Sigmoid colon (tissue), 7 donors: Measurements from ENCODE around the gene MRPL20. TPM values are rescaled to one million over a fixed set of nuclear protein-coding genes. Genes with fewer than 3 reads are reported as not detected.

Experiments used
- DNase-seq: peaks from one replicate; pipeline ENCODE4 v3.0.0-alpha.2; 2019
- H3K27ac ChIP-seq, 4 donors: fragments of 200-600 bp; sonication (generic); one replicate each; pipeline ENCODE4 v1.5.1; 2016 to 2019; ENCODE audit warnings: mild to moderate bottlenecking in 1 of 4
- H3K27me3 ChIP-seq, 3 donors: fragments of 200-600 bp; sonication (generic); one replicate each; pipeline ENCODE4 v1.5.1; 2019; ENCODE audit warnings: mild to moderate bottlenecking in 1 of 3
- H3K36me3 ChIP-seq, 4 donors: fragments of 200-600 bp; sonication (generic); one replicate each; pipeline ENCODE4 v1.5.1; 2016 to 2019
- H3K4me1 ChIP-seq, 4 donors: fragments of 200-600 bp; sonication (generic); one replicate each; pipeline ENCODE4 v1.5.1; 2017 to 2019
- H3K4me3 ChIP-seq, 4 donors: fragments of 200-600 bp; sonication (generic); one replicate each; pipeline ENCODE4 v1.5.1; 2017 to 2019; ENCODE audit warnings: mild to moderate bottlenecking in 2 of 4, moderate library complexity in 1 of 4
- H3K9me3 ChIP-seq, 4 donors: fragments of 200-600 bp in 3 of 4; sonication (generic) in 3 of 4; one replicate each; pipeline versions ENCODE4 v1.5.1 to v1.6.1; 2013 to 2019
- EP300 ChIP-seq, 4 donors: sonication (generic); formaldehyde crosslinking; IDR thresholded peaks; one replicate each; pipeline ENCODE4 v1.6.1; 2017; ENCODE audit warnings: antibody characterized with exemption in 4 of 4
- POLR2A ChIP-seq, 2 donors: fragments of 450-650 bp; IDR thresholded peaks; one replicate each; pipeline ENCODE4 v1.6.1; 2016; ENCODE audit warnings: antibody characterized with exemption in 2 of 2, mild to moderate bottlenecking in 2 of 2, moderate library complexity in 2 of 2
- POLR2AphosphoS5 ChIP-seq, 4 donors: sonication (generic); formaldehyde crosslinking; IDR thresholded peaks; one replicate each; pipeline ENCODE4 v1.6.1; 2017; ENCODE audit warnings: antibody characterized with exemption in 4 of 4
- WGBS, 2 donors: extraction: QIAGEN DNeasy Blood & Tissue Kit; methylation state at CpG; one replicate each; pipeline ENCODE4 v1.1.7; 2013; 5-methylcytosine and 5-hydroxymethylcytosine counted together
- intact Hi-C: fragments of 100-400 bp; cut with DNase I; formaldehyde crosslinking; loops from one replicate; pipeline ENCODE4 v1.15.1; 2023
- polyA plus RNA-seq, 3 donors: library from polyadenylated mRNA; stranded (reverse); fragments of 200-250 nt; gene quantifications; one replicate each; pipeline ENCODE4 v1.2.3, GENCODE V29; 2013
- total RNA-seq, 4 donors: library from RNA; depleted of rRNA; stranded (reverse); fragments of >200 nt; gene quantifications; one replicate each; pipeline ENCODE4 v1.1.0, GENCODE V29; 2016
- TF ChIP-seq, protein P1 (sequence below), 4 experiments: fragments of 450-650 bp in 3 of 4; fragments of 200-600 bp in 1 of 4; IDR thresholded peaks; one replicate each; pipeline ENCODE4 v1.5.1; 2016 to 2019; ENCODE audit warnings: antibody characterized with exemption in 4 of 4, mild to moderate bottlenecking in 3 of 4, moderate library complexity in 2 of 4
- donor health status: healthy with polysubstance abuse.
- donor health status: Bipolar disorder and iron deficiency.
- donor health status: healthy.

The MRPL20 gene
- total and polyA plus RNA-seq, 7 donors, result 133 to 235 (median 178) TPM

DNA sequence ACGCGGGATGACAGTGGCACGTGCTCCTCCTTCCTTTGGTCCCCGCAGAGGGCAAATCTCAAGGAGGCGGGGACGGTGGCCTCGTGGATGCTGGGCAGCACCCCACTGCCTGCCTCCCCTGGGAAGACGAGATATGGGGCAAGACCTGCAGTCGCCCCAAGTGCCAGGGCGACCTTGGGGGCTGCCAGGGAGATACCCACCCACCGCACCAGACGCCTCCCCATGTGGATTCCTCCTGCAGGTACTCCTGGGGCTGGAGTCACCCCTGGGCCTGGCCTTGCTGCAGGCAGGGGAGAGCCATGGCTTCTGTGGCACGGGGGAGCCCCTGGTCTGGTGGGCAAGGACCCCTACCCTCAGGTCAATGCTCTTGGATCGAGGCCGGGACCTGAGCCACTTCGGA, 26.2 kb downstream of the MRPL20 start:
- intact Hi-C loops, result no loop called here

DNA sequence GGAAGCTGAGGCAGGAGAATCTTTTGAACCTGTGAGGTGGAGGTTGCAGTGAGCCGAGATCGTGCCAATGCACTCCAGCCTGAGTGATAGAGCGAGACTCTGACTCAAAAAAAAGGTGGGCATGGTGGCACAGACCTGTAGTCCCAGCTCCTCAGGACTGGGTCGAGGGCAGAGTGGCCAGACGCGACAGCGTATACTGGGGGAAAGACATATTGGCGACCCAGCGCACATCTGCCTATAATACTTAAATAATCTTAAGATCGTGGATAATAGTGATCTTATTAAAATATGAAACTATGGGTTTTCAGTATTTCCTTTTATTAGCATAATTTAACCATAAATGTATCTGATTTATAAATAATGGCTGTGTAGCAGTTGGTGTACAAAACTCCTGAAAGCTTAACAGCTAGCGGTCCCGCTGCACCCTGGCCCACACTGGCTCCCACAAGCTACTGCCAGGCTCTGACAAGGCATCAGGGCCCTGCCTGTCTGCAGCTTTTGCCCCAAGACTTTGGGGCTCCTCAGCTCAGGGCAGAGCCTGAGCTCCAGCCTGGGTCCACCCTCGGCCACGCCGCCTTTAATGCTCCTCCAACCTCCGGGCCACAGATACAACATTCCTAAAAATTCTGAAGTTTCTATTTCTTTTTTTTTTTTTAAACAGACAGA, 29.4 kb downstream of the MRPL20 start:
- H3K36me3 ChIP-seq, result peaks cover 0 to 18% (median 4%) of the 10 kb centered on the region in 4 donors
- TF ChIP-seq POLR2A (IDR thresholded peaks at IDR 0.05) (no peak), POLR2AphosphoS5 (IDR thresholded peaks at IDR 0.05) (no peak), EP300 (IDR thresholded peaks at IDR 0.05) (no peak)
- TF ChIP-seq, protein P1, sequence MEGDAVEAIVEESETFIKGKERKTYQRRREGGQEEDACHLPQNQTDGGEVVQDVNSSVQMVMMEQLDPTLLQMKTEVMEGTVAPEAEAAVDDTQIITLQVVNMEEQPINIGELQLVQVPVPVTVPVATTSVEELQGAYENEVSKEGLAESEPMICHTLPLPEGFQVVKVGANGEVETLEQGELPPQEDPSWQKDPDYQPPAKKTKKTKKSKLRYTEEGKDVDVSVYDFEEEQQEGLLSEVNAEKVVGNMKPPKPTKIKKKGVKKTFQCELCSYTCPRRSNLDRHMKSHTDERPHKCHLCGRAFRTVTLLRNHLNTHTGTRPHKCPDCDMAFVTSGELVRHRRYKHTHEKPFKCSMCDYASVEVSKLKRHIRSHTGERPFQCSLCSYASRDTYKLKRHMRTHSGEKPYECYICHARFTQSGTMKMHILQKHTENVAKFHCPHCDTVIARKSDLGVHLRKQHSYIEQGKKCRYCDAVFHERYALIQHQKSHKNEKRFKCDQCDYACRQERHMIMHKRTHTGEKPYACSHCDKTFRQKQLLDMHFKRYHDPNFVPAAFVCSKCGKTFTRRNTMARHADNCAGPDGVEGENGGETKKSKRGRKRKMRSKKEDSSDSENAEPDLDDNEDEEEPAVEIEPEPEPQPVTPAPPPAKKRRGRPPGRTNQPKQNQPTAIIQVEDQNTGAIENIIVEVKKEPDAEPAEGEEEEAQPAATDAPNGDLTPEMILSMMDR (IDR thresholded peaks at IDR 0.05), result no peak
- H3K27ac ChIP-seq, result no peak overlapping the region
- no peak for DNase-seq
- H3K4me3 ChIP-seq, result no peak overlapping the region
- H3K27me3 ChIP-seq, result no peaks in the 10 kb centered on the region
- 96% methylated on average over 16 of the region's 16 CpGs for WGBS, 2 donors
- intact Hi-C loops, result no loop called here
- peaks cover 2 to 26% (median 20%) of the 10 kb centered on the region in 4 donors for H3K4me1 ChIP-seq
- no peaks in the 10 kb centered on the region for H3K9me3 ChIP-seq

More for the DNA sequence above, 26.2 kb downstream of the MRPL20 start:
- Histone ChIP-seq H3K27ac (no peak overlapping the region), H3K4me1 (peaks cover 0 to 5% (median 3%) of the 10 kb centered on the region in 4 donors), H3K36me3 (peaks cover 0 to 20% (median 4%) of the 10 kb centered on the region in 4 donors), H3K27me3 (no peaks in the 10 kb centered on the region), H3K4me3 (no peak overlapping the region), H3K9me3 (no peaks in the 10 kb centered on the region)
- 95% methylated on average over 16 of the region's 16 CpGs for WGBS, 2 donors
- TF ChIP-seq, protein P1 (IDR thresholded peaks at IDR 0.05), result no peak
- no peak for TF ChIP-seq POLR2A (IDR thresholded peaks at IDR 0.05)
- TF ChIP-seq POLR2AphosphoS5 (IDR thresholded peaks at IDR 0.05), result no peak
- TF ChIP-seq EP300 (IDR thresholded peaks at IDR 0.05), result no peak
- no peak for DNase-seq

DNA sequence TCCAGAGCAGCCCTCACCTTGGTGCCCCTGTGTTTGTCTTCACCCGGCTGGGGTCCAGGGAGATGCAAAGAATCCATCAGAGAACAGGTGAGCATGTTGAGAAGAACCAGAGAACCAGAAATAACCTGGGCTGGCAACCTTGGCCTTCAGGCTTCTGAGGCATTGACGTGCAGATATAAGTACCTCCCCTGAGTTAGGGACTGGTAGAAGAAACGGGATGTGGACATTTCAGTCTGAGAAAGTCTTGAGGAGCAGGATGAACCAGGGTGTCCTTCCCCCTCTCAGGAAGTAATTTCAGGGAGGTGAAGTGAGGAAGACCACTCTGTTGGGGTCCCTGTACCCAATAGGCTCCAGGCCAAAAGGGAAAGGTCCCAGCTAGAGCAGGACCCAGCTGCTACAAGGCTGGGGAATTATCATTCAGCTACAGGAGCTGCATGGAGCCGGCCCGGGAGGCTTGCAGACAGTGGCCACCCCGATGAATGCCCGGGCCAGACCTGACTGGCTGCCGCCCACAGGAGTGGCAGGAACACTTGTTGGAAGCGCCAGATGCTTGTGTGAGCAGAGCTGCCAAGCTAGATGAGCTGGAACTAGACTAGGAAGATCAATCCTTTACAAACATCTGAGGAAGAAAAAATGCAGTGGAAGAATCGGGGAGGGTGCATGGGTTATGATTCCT, 30.4 kb downstream of the MRPL20 start:
- DNase-seq, result no peak
- Histone ChIP-seq H3K4me3 (no peak overlapping the region), H3K36me3 (peaks cover 0 to 20% (median 4%) of the 10 kb centered on the region in 4 donors), H3K9me3 (no peaks in the 10 kb centered on the region), H3K27ac (peak overlapping the region in 2 of 4 donors; percentile 92 to 96), H3K4me1 (peaks cover 2 to 35% (median 30%) of the 10 kb centered on the region in 4 donors), H3K27me3 (no peaks in the 10 kb centered on the region)
- intact Hi-C loops, result no loop called here
- 92% methylated on average over 10 of the region's 10 CpGs for WGBS, 2 donors
- TF ChIP-seq, protein P1 (IDR thresholded peaks at IDR 0.05), result no peak
- no peak for TF ChIP-seq POLR2A (IDR thresholded peaks at IDR 0.05)
- no peak for TF ChIP-seq POLR2AphosphoS5 (IDR thresholded peaks at IDR 0.05)
- no peak for TF ChIP-seq EP300 (IDR thresholded peaks at IDR 0.05)

DNA sequence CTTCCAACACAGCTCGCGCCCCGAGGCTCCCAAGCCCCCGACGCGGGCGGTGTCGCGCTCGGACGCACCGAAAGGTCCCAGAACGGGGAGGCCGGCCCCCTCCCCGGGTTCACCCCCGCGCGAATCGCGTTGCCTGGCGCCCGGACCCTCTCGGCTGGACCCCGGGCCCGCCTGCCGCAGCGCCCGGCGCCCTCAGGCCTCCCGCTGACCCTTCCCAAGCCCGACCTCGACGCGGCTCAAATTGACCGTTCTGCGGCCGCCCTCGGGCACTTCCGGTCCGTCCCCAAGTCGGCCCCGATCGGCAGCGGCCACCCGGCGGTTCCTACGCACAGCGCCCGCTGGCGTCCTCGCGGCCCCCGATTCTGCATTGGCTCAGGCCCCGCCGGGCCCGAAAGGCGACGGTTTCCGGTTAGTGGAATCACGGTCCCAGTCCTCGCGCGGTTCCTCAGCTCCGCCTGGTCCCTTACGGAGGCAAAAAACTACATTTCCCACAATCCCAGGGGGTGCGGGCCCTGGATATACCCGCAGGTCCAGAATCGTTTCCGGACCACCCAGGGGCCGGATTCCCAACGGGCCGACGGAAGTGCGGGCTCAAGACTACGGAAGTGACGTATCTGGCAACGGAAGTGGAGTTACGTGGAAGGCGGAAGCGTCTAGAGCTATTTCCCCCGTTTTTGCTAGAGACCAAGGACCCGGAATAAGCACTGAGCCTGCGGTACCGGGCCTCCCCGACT, 32.0 kb downstream of the MRPL20 start, which contains the start of gene AURKAIP1:
TSS of gene AURKAIP1 (minus strand) at position 279 of the 734 bp plus-strand sequence. CDS start 451 bp downstream, outside the sequence.
- peak within 1 kb of the TSS; percentile 69 to 100 (median 96) for H3K4me3 ChIP-seq
- 1% methylated on average over 85 of the region's 85 CpGs for WGBS, 2 donors
- peak in 1 of 4 donors; percentile 71 for TF ChIP-seq EP300 (IDR thresholded peaks at IDR 0.05)
- TF ChIP-seq, protein P1 (IDR thresholded peaks at IDR 0.05), result peak in 1 of 4 experiments; percentile 18
- TF ChIP-seq POLR2A (IDR thresholded peaks at IDR 0.05), result peak; percentile 24 to 42
- peak; percentile 58 to 91 (median 87) for TF ChIP-seq POLR2AphosphoS5 (IDR thresholded peaks at IDR 0.05)
- peaks cover 0 to 15% (median 4%) of the 10 kb centered on the region in 4 donors for H3K36me3 ChIP-seq
- H3K4me1 ChIP-seq, result peaks cover 2 to 41% (median 34%) of the 10 kb centered on the region in 4 donors
- H3K27ac ChIP-seq, result peak within 1 kb of the TSS; percentile 92 to 98 (median 95)
- H3K9me3 ChIP-seq, result no peaks in the 10 kb centered on the region
- no peaks in the 10 kb centered on the region for H3K27me3 ChIP-seq
- intact Hi-C loops, result loop anchor here (2.0 kb wide), 1 partner anchor 66 kb away; the partner anchor contains the start of gene PUSL1
- peak; percentile 100 for DNase-seq
